Measurements from ENCODE around the gene PLEKHG2.

DNA sequence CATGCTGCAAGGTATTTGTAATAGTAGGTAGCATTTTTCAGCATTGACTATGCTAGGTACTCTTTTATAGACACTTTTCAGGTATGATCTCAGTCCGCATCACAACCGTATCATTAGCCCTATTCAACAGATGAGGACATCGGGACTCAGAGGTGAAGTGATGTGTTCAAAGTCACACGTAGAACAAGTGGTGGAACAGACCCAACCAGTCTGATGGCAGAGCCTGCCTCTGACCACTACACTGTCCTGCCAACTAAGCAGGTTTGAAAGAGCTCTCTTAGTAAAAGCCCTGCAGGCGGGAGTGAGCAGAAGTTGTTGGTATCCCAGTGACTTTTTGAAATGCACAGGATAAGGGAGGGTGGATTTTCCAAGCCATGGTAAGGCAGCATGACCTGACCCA lies 41.7 kb upstream of the PLEKHG2 start:
- TF ChIP-seq, protein P1, sequence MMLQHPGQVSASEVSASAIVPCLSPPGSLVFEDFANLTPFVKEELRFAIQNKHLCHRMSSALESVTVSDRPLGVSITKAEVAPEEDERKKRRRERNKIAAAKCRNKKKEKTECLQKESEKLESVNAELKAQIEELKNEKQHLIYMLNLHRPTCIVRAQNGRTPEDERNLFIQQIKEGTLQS (IDR thresholded peaks at IDR 0.05), result no peak
- no peak for TF ChIP-seq JUND (IDR thresholded peaks at IDR 0.05)
- TF ChIP-seq, protein P2, sequence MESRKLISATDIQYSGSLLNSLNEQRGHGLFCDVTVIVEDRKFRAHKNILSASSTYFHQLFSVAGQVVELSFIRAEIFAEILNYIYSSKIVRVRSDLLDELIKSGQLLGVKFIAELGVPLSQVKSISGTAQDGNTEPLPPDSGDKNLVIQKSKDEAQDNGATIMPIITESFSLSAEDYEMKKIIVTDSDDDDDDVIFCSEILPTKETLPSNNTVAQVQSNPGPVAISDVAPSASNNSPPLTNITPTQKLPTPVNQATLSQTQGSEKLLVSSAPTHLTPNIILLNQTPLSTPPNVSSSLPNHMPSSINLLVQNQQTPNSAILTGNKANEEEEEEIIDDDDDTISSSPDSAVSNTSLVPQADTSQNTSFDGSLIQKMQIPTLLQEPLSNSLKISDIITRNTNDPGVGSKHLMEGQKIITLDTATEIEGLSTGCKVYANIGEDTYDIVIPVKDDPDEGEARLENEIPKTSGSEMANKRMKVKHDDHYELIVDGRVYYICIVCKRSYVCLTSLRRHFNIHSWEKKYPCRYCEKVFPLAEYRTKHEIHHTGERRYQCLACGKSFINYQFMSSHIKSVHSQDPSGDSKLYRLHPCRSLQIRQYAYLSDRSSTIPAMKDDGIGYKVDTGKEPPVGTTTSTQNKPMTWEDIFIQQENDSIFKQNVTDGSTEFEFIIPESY (IDR thresholded peaks at IDR 0.05; ENCODE audit: extremely low read depth, insufficient replicate concordance, low read length), result no peak
- TF ChIP-seq POLR2A (IDR thresholded peaks at IDR 0.05; ENCODE audit: borderline replicate concordance, extremely low read depth, insufficient read depth, insufficient read length), result no peak
- TF ChIP-seq, protein P3, sequence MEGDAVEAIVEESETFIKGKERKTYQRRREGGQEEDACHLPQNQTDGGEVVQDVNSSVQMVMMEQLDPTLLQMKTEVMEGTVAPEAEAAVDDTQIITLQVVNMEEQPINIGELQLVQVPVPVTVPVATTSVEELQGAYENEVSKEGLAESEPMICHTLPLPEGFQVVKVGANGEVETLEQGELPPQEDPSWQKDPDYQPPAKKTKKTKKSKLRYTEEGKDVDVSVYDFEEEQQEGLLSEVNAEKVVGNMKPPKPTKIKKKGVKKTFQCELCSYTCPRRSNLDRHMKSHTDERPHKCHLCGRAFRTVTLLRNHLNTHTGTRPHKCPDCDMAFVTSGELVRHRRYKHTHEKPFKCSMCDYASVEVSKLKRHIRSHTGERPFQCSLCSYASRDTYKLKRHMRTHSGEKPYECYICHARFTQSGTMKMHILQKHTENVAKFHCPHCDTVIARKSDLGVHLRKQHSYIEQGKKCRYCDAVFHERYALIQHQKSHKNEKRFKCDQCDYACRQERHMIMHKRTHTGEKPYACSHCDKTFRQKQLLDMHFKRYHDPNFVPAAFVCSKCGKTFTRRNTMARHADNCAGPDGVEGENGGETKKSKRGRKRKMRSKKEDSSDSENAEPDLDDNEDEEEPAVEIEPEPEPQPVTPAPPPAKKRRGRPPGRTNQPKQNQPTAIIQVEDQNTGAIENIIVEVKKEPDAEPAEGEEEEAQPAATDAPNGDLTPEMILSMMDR (IDR thresholded peaks at IDR 0.05 in 2 of 3, conservative IDR thresholded peaks at IDR 0.05 in 1 of 3; ENCODE audit: borderline replicate concordance in 1 of 3, insufficient read depth in 1 of 3, low read depth in 2 of 3, low read length in 2 of 3), result no peak
